Thymus (tissue), 11 donors: ENCODE measurements around the gene LRRC28. TPM values are rescaled to one million over a fixed set of nuclear protein-coding genes. Genes with fewer than 3 reads are reported as not detected.

ENCODE experiments used
- DNase-seq, 9 donors: peaks; one replicate each; pipeline ENCODE4 v3.0.0-alpha.2; 2013; ENCODE audit warnings: low spot score in 9 of 9, low read depth in 6 of 9, missing footprints in 1 of 9
- H3K27ac ChIP-seq, 2 donors: one replicate each; pipeline ENCODE4 v1.5.1; 2013; ENCODE audit warnings: control low read depth in 1 of 2, low read depth in 1 of 2, low read length in 1 of 2, mild to moderate bottlenecking in 1 of 2, moderate library complexity in 1 of 2
- H3K27me3 ChIP-seq, 2 donors: one replicate each; pipeline ENCODE4 v1.5.1; 2013; ENCODE audit warnings: low read length in 1 of 2; ENCODE audit not compliant: control insufficient read depth in 2 of 2, insufficient read depth in 1 of 2
- H3K36me3 ChIP-seq, 2 donors: one replicate each; pipeline ENCODE4 v1.5.1; 2013; ENCODE audit warnings: low read length in 1 of 2, mild to moderate bottlenecking in 1 of 2, moderate library complexity in 1 of 2; ENCODE audit not compliant: control insufficient read depth in 2 of 2, insufficient read depth in 2 of 2
- H3K4me1 ChIP-seq, 2 donors: one replicate each; pipeline ENCODE4 v1.5.1; 2013; ENCODE audit warnings: low read length in 2 of 2; ENCODE audit not compliant: control insufficient read depth in 2 of 2, insufficient read depth in 2 of 2
- H3K4me3 ChIP-seq, 2 donors: one replicate each; pipeline ENCODE4 v1.5.1; 2013; ENCODE audit warnings: low read length in 2 of 2, control low read depth in 1 of 2, mild to moderate bottlenecking in 1 of 2
- H3K9me3 ChIP-seq, 2 donors: one replicate each; pipeline ENCODE4 v1.5.1; 2013; ENCODE audit warnings: low read length in 1 of 2, mild to moderate bottlenecking in 1 of 2; ENCODE audit not compliant: control insufficient read depth in 2 of 2, insufficient read depth in 1 of 2
- WGBS: extraction: QIAGEN DNeasy Blood & Tissue Kit; methylation state at CpG from one replicate; pipeline ENCODE4 v1.1.7; 2013; 5-methylcytosine and 5-hydroxymethylcytosine counted together
- polyA plus RNA-seq: library from polyadenylated mRNA; stranded (reverse); fragments of 200-250 nt; gene quantifications from one replicate; pipeline ENCODE4 v1.2.3, GENCODE V29; 2013
- total RNA-seq: library from RNA; stranded (reverse); fragments of 120-200 nt; gene quantifications from one replicate; pipeline ENCODE4 v1.2.4, GENCODE V29; 2013
- donor health status: healthy.

The LRRC28 gene
- total and polyA plus RNA-seq, 2 donors, result 11.0 to 23.5 TPM

DNA sequence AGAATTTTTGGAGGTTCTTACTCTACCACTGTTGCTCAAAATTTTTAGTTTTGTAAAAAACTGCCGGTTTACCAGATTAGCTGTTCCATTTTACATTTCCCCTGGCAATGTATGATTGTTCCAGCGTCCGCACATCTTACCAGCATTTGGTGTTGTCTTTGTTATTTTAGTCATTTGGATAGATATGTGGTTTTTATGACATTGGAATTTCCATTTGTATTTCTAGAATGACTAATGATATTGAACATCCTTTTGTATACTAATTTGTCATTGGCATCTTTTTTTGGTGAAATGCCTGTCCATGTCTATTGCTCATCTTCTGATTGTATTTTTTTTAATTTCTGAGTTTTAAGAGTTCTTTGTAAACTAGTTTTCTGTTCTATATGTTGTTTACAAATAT lies 28.5 kb downstream of the LRRC28 start:
- no peaks in the 10 kb centered on the region for H3K9me3 ChIP-seq
- no peaks in the 10 kb centered on the region for H3K36me3 ChIP-seq
- 91% methylated on average over 3 of the region's 3 CpGs for WGBS
- no peak overlapping the region for H3K4me3 ChIP-seq
- no peak for DNase-seq
- H3K4me1 ChIP-seq, result peaks cover 21 to 35% of the 10 kb centered on the region in 2 donors
- H3K27ac ChIP-seq, result peak overlapping the region in 1 of 2 donors; percentile 83
- H3K27me3 ChIP-seq, result no peaks in the 10 kb centered on the region

DNA sequence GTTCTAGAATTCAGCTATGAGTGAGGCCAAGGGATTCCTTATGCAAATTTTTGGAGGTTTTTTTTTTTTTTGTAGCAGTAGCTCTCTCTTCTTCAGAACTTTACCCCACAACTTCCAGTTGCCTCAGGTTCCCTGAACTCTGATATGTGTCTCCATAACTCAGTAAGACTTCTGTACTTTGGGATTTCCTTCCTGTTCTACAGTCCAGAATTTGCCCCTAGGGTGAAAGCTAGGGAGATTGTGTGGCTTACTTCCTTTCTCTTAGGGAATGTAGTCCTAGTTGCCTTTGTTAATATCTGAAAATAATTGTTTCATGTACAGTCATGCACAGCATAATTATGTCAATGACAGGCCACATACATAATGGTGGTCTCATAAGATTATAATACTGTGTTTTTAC lies 30.8 kb downstream of the LRRC28 start:
- H3K27me3 ChIP-seq, result no peaks in the 10 kb centered on the region
- no peak overlapping the region for H3K27ac ChIP-seq
- no peak for DNase-seq
- H3K9me3 ChIP-seq, result no peaks in the 10 kb centered on the region
- no peak overlapping the region for H3K4me3 ChIP-seq
- no peaks in the 10 kb centered on the region for H3K36me3 ChIP-seq
- H3K4me1 ChIP-seq, result peaks cover 21 to 25% of the 10 kb centered on the region in 2 donors

DNA sequence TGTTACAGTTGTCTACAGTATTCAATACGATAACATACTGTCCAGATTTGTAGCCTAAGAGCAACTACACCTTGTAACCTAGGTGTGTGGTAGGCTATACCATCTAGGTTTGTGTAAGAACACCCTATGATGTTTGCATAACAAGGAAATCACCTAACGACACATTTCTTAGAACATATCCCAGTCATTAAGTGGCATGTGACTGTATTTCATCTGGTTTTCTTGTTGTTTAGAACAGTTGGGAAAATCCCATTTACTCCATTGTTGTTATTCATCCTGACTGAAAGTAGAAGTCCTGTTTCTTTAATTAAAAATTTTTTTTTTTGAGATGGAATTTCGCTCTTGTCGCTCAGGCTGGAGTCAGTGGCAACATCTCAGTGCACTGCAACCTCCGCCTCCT lies 31.3 kb downstream of the LRRC28 start:
- peaks cover 21 to 25% of the 10 kb centered on the region in 2 donors for H3K4me1 ChIP-seq
- no peak overlapping the region for H3K4me3 ChIP-seq
- WGBS, result 92% methylated on average over 5 of the region's 5 CpGs
- no peaks in the 10 kb centered on the region for H3K27me3 ChIP-seq
- no peaks in the 10 kb centered on the region for H3K36me3 ChIP-seq
- no peaks in the 10 kb centered on the region for H3K9me3 ChIP-seq
- no peak for DNase-seq
- no peak overlapping the region for H3K27ac ChIP-seq

DNA sequence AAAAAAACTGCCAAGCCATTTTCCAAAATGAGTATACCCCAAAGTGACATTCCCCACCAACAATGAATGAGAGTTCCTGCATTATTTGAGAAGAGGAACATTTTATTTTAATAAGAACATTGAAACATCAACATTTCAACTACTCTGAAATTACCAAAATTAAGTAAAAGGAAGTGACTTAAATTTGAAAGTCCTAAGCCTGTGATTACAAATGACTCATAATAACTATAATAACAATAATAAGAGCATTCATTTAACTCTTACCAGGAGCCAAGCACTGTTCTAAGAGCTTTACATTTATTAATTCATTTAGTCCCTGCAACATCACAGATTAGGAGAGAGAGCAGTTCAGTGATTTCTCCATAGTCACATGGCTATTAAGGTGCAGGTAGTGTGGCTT lies 32.4 kb downstream of the LRRC28 start:
- Histone ChIP-seq H3K9me3 (no peaks in the 10 kb centered on the region), H3K27me3 (no peaks in the 10 kb centered on the region), H3K27ac (no peak overlapping the region), H3K4me1 (peaks cover 19 to 23% of the 10 kb centered on the region in 2 donors), H3K36me3 (no peaks in the 10 kb centered on the region), H3K4me3 (no peak overlapping the region)
- DNase-seq, result no peak

DNA sequence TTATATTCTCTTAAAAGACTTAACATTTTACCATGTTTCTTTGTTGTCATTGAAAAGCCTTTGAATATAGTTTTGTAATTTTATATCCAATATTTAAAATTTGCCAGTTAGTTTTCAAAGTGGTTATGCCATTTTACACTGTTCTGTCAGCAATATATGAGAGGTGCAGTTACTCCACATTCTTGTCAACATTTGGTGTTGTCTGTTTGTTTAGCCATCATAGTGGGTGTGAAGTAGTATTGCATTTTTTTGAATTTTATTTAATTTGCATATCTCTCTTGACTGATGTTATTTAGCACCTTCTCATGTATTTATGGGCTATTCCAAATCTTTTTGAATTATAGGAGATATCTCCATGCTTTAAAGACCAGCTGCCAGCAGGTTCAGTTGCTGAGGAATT lies 40.4 kb downstream of the LRRC28 start:
- Histone ChIP-seq H3K36me3 (peaks cover 0 to 14% of the 10 kb centered on the region in 2 donors), H3K9me3 (no peaks in the 10 kb centered on the region), H3K4me1 (no peaks in the 10 kb centered on the region), H3K27ac (no peak overlapping the region), H3K4me3 (no peak overlapping the region), H3K27me3 (no peaks in the 10 kb centered on the region)
- DNase-seq, result no peak

DNA sequence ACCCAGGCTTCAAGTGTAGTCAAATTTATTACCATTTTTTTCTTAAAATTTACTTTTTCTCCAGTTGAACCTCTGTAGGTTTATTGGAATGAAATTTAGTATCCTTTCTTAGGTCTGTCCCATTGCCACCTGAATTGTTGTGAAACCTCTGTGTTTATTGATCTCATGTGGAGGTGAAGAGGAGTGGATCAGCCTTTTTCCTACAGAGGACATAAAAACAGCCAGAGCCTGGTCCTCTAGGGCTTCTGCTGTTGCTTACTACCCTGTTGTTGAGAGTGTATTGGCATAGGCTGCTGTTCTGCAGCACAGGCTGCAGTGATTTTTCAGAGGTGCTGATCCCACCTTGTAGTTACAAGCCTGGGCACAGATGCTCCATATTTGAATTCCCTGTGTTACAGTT lies 44.6 kb downstream of the LRRC28 start:
- Histone ChIP-seq H3K27me3 (no peaks in the 10 kb centered on the region), H3K27ac (no peak overlapping the region), H3K36me3 (peaks cover 0 to 8% of the 10 kb centered on the region in 2 donors), H3K9me3 (no peaks in the 10 kb centered on the region), H3K4me1 (no peaks in the 10 kb centered on the region), H3K4me3 (no peak overlapping the region)
- DNase-seq, result no peak

DNA sequence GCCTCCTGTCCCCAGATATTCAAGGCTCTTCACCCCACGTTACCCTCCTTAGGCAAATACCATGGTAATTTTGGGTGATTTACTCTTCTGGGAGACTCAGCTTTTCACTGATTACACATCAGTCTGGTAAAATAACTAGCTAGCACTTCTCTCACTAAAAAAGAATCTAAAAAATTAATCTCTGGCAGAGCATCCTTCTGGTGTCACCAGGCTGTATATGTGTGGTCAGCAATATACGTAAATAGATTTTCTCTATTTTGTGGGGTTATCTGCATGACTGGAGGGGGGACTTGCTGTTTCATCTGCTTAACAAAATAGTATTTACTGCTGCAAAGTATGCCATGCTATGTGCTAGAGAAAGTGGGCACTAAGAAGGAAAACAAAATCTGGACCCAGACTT lies 45.1 kb downstream of the LRRC28 start:
- H3K9me3 ChIP-seq, result no peaks in the 10 kb centered on the region
- DNase-seq, result no peak
- H3K27ac ChIP-seq, result no peak overlapping the region
- H3K4me3 ChIP-seq, result no peak overlapping the region
- peaks cover 0 to 8% of the 10 kb centered on the region in 2 donors for H3K36me3 ChIP-seq
- H3K27me3 ChIP-seq, result no peaks in the 10 kb centered on the region
- no peaks in the 10 kb centered on the region for H3K4me1 ChIP-seq
- over 99% methylated on average over 2 of the region's 2 CpGs for WGBS

DNA sequence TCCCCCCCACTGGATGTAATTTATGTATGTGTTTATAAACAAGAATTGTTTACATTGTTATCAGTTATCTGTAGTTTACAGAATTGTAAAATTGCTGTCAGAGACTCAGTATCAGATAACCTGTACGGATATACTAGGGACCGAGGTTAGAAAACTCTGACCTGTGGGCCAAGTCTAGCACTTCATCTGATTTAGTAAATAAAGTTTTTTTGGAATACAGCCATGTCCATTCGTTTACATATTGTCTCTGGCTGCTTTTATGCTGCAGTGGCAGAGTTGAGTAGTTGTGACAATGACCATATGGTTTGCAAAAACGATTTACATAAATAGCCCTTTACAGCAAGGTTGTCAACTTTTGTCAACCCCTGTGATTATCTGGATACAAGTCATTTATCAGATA lies 52.6 kb downstream of the LRRC28 start:
- 94% methylated on average over 4 of the region's 4 CpGs for WGBS
- no peak for DNase-seq
- Histone ChIP-seq H3K9me3 (no peaks in the 10 kb centered on the region), H3K4me1 (no peaks in the 10 kb centered on the region), H3K27me3 (no peaks in the 10 kb centered on the region), H3K27ac (no peak overlapping the region), H3K4me3 (no peak overlapping the region), H3K36me3 (no peaks in the 10 kb centered on the region)

DNA sequence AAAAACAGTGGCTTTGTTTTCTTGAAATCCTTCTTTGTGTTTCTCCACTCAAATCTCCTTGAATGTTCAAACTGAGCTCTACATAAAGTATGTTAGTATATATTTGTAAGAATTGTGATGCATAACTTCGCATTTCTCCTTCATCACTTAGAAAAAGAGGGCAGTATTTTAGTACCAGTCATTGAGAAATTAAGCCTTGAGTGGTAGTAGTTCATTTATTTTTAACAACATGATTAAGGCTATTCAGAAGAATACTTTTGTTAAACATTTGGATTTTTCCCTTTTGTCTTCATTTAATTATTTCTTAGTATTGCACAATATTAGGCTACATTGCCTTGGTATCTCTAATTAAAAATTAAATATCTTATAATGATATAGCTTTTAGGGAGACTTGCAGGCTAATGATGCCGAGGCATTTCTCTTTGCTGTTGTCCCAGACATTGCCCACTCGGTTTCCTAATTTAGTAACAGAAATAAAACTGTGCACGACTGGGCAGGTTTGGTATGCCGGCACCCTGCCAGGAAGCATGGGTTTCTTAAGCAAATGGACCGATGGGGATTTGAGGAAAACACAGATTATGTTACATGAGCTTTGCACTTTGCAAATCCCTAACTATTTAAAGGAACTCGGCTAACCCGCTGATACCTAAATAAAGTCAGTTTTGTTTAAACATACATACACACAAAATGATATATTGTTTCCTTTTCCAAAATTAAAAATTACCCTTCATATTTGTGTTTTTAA lies 54.7 kb downstream of the LRRC28 start:
- no peaks in the 10 kb centered on the region for H3K4me1 ChIP-seq
- no peaks in the 10 kb centered on the region for H3K27me3 ChIP-seq
- no peaks in the 10 kb centered on the region for H3K36me3 ChIP-seq
- no peak overlapping the region for H3K27ac ChIP-seq
- H3K4me3 ChIP-seq, result no peak overlapping the region
- WGBS, result 95% methylated on average over 8 of the region's 8 CpGs
- no peaks in the 10 kb centered on the region for H3K9me3 ChIP-seq
- DNase-seq, result no peak
